Measurements from ENCODE around the gene SLC24A3.

The SLC24A3 gene

GRCh38 chr20:19256906-19257595 is 44.6 kb downstream of the SLC24A3 start:
- DNase-seq (ENCODE audit: low read depth in 2 of 2), result no peak
- H3K4me3 ChIP-seq (replicated peaks in 1 of 2; ENCODE audit: low read depth in 2 of 2, low read length in 2 of 2), result no peak overlapping the region
- TF ChIP-seq, protein P1, sequence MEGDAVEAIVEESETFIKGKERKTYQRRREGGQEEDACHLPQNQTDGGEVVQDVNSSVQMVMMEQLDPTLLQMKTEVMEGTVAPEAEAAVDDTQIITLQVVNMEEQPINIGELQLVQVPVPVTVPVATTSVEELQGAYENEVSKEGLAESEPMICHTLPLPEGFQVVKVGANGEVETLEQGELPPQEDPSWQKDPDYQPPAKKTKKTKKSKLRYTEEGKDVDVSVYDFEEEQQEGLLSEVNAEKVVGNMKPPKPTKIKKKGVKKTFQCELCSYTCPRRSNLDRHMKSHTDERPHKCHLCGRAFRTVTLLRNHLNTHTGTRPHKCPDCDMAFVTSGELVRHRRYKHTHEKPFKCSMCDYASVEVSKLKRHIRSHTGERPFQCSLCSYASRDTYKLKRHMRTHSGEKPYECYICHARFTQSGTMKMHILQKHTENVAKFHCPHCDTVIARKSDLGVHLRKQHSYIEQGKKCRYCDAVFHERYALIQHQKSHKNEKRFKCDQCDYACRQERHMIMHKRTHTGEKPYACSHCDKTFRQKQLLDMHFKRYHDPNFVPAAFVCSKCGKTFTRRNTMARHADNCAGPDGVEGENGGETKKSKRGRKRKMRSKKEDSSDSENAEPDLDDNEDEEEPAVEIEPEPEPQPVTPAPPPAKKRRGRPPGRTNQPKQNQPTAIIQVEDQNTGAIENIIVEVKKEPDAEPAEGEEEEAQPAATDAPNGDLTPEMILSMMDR (IDR thresholded peaks at IDR 0.05; ENCODE audit: low read depth, low read length), result no peak

- no peak for DNase-seq (ENCODE audit: low read depth in 2 of 2)
- TF ChIP-seq, protein P1 (IDR thresholded peaks at IDR 0.05; ENCODE audit: low read depth, low read length), result no peak
- no peak overlapping the region for H3K4me3 ChIP-seq (replicated peaks in 1 of 2; ENCODE audit: low read depth in 2 of 2, low read length in 2 of 2)
Observed at GRCh38 chr20:19257865-19258264, 45.4 kb downstream of the SLC24A3 start.

- H3K4me3 ChIP-seq (replicated peaks in 1 of 2; ENCODE audit: low read depth in 2 of 2, low read length in 2 of 2), result no peak overlapping the region
- no peak for DNase-seq (ENCODE audit: low read depth in 2 of 2)
- TF ChIP-seq, protein P1 (IDR thresholded peaks at IDR 0.05; ENCODE audit: low read depth, low read length), result no peak
Observed at GRCh38 chr20:19259141-19259591, 46.7 kb downstream of the SLC24A3 start.

GRCh38 chr20:19260412-19261090 is 48.1 kb downstream of the SLC24A3 start:
- TF ChIP-seq, protein P1 (IDR thresholded peaks at IDR 0.05; ENCODE audit: low read depth, low read length), result no peak
- no peak overlapping the region for H3K4me3 ChIP-seq (replicated peaks in 1 of 2; ENCODE audit: low read depth in 2 of 2, low read length in 2 of 2)
- DNase-seq (ENCODE audit: low read depth in 2 of 2), result peak in 1 of 2 donors; percentile 72

GRCh38 chr20:19264191-19264590 is 51.7 kb downstream of the SLC24A3 start:
- TF ChIP-seq, protein P1 (IDR thresholded peaks at IDR 0.05; ENCODE audit: low read depth, low read length), result no peak
- no peak overlapping the region for H3K4me3 ChIP-seq (replicated peaks in 1 of 2; ENCODE audit: low read depth in 2 of 2, low read length in 2 of 2)
- no peak for DNase-seq (ENCODE audit: low read depth in 2 of 2)

DNA sequence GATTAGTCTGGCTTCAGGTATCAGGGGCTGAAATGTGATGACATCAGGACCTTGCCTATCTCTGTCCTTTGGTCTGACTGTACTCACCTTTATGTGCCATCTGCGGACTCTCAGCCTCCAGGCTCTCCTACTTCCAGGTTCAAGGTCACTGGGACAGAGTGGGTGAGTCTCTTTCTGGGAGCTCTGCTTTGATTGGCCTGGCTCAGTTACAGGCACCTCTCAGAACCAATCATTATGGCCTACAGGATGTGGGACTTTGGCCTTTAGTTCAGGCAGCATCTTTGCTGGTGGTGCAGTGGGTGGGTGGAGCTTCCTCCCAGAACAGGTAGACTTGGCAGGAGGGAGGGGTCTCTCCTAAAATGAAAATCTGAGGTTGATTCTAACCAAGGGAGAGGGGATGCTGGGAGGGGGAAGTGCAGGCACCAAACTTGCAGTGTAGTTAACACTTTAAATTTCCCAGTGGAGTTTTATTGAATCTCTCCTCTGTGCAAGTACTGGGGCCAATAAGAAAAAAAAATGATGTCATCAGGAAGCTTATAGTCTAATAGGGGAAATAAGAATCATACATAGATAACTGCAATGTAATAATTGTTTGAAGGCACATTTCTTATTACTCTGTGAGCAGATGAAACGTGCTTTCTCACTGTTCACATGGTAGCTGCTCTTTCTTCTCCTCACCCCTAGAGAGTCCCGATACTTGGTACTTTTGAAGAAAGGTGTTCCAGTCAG is 53.4 kb downstream of the SLC24A3 start:
- DNase-seq (ENCODE audit: low read depth in 2 of 2), result no peak
- TF ChIP-seq, protein P1 (IDR thresholded peaks at IDR 0.05; ENCODE audit: low read depth, low read length), result no peak
- H3K4me3 ChIP-seq (replicated peaks in 1 of 2; ENCODE audit: low read depth in 2 of 2, low read length in 2 of 2), result no peak overlapping the region

Measured in cardiac fibroblast (primary cell).